Parathyroid adenoma (tissue), 2 donors: ENCODE measurements around the gene NCAPH2.

ENCODE experiments used
- H2AFZ ChIP-seq: fragments of 300-600 bp; sonication (generic); one replicate; pipeline ENCODE4 v1.7.0; 2017; ENCODE audit warnings: antibody characterized with exemption, mild to moderate bottlenecking
- H3K27ac ChIP-seq: fragments of 300-600 bp; sonication (generic); one replicate; pipeline ENCODE4 v1.7.0; 2017
- H3K27me3 ChIP-seq: fragments of 300-600 bp; sonication (generic); one replicate; pipeline ENCODE4 v1.7.0; 2017; ENCODE audit warnings: low read length; ENCODE audit not compliant: control insufficient read depth, insufficient read depth
- H3K36me3 ChIP-seq: fragments of 300-600 bp; sonication (generic); one replicate; pipeline ENCODE4 v1.7.0; 2017; ENCODE audit warnings: low read length; ENCODE audit not compliant: control insufficient read depth, insufficient read depth
- H3K4me1 ChIP-seq: fragments of 300-600 bp; sonication (generic); one replicate; pipeline ENCODE4 v1.7.0; 2017; ENCODE audit warnings: control low read depth
- H3K4me2 ChIP-seq: fragments of 300-600 bp; sonication (generic); one replicate; pipeline ENCODE4 v1.7.0; 2017; ENCODE audit warnings: low read length
- H3K4me3 ChIP-seq: fragments of 300-600 bp; sonication (generic); one replicate; pipeline ENCODE4 v1.7.0; 2017; ENCODE audit warnings: low read depth, low read length
- H3K79me2 ChIP-seq: fragments of 300-600 bp; sonication (generic); one replicate; pipeline ENCODE4 v1.7.0; 2017; ENCODE audit warnings: control low read depth
- H3K9ac ChIP-seq: fragments of 300-600 bp; sonication (generic); one replicate; pipeline ENCODE4 v1.7.0; 2017; ENCODE audit warnings: mild to moderate bottlenecking
- H3K9me3 ChIP-seq: fragments of 300-600 bp; sonication (generic); one replicate; pipeline ENCODE4 v1.7.0; 2017; ENCODE audit warnings: low read length; ENCODE audit not compliant: control insufficient read depth
- CTCF ChIP-seq: fragments of 300-600 bp; sonication (generic); IDR thresholded peaks from one replicate; pipeline ENCODE4 v1.7.0; 2017; ENCODE audit warnings: antibody characterized with exemption, mild to moderate bottlenecking
- donor health status: primary hyperparathyroidism.

The NCAPH2 gene

GRCh38 chr22:50482107-50483074 lies 25.6 kb upstream of the NCAPH2 start:
- Histone ChIP-seq H3K79me2 (no peaks in the 10 kb centered on the region), H3K4me1 (no peaks in the 10 kb centered on the region), H3K27ac (no peak overlapping the region), H3K4me2 (no peak overlapping the region), H3K9me3 (no peaks in the 10 kb centered on the region), H3K4me3 (no peak overlapping the region), H3K9ac (no peak overlapping the region), H3K27me3 (no peaks in the 10 kb centered on the region), H3K36me3 (no peaks in the 10 kb centered on the region), H2AFZ (no peak overlapping the region)
- TF ChIP-seq CTCF: no peak

- Histone ChIP-seq H3K36me3 (no peaks in the 10 kb centered on the region), H3K27me3 (no peaks in the 10 kb centered on the region), H3K27ac (no peak overlapping the region)
Measured at GRCh38 chr22:50483106-50483505, 24.9 kb upstream of the NCAPH2 start.

GRCh38 chr22:50483556-50483955 lies 24.5 kb upstream of the NCAPH2 start:
- Histone ChIP-seq H2AFZ (no peak overlapping the region), H3K4me2 (no peak overlapping the region), H3K9me3 (no peaks in the 10 kb centered on the region), H3K4me1 (no peaks in the 10 kb centered on the region), H3K36me3 (no peaks in the 10 kb centered on the region), H3K4me3 (no peak overlapping the region), H3K9ac (no peak overlapping the region), H3K27me3 (no peaks in the 10 kb centered on the region), H3K79me2 (no peaks in the 10 kb centered on the region), H3K27ac (no peak overlapping the region)
- TF ChIP-seq CTCF: no peak

More at GRCh38 chr22:50483106-50483505, 24.9 kb upstream of the NCAPH2 start:
- no peak for TF ChIP-seq CTCF
- H3K4me2 ChIP-seq: no peak overlapping the region
- no peak overlapping the region for H3K9ac ChIP-seq
- H3K9me3 ChIP-seq: no peaks in the 10 kb centered on the region
- no peak overlapping the region for H3K4me3 ChIP-seq
- H3K79me2 ChIP-seq: no peaks in the 10 kb centered on the region
- H3K4me1 ChIP-seq: no peaks in the 10 kb centered on the region
- H2AFZ ChIP-seq: no peak overlapping the region

GRCh38 chr22:50483977-50484853 lies 23.8 kb upstream of the NCAPH2 start:
- H3K4me3 ChIP-seq: no peak overlapping the region
- no peaks in the 10 kb centered on the region for H3K36me3 ChIP-seq
- H3K4me1 ChIP-seq: no peaks in the 10 kb centered on the region
- no peaks in the 10 kb centered on the region for H3K9me3 ChIP-seq
- no peaks in the 10 kb centered on the region for H3K27me3 ChIP-seq
- no peak for TF ChIP-seq CTCF
- no peaks in the 10 kb centered on the region for H3K79me2 ChIP-seq
- no peak overlapping the region for H3K27ac ChIP-seq
- no peak overlapping the region for H3K4me2 ChIP-seq
- H3K9ac ChIP-seq: no peak overlapping the region
- no peak overlapping the region for H2AFZ ChIP-seq
